Kidney (tissue), 14 donors: ENCODE results near the gene CDADC1. TPM values are rescaled to one million over a fixed set of nuclear protein-coding genes. Genes with fewer than 3 reads are reported as not detected.

Source experiments
- DNase-seq, 5 donors: peaks; one replicate each; pipeline ENCODE4 v3.0.0-alpha.2; 2013 to 2020
- FAIRE-seq: peaks from 2 replicates; lab custom pipeline; 2012; peaks lifted over from hg19 to GRCh38; lab: Jason Lieb, UNC
- H3K27ac ChIP-seq, 2 donors: one replicate each; pipeline ENCODE4 v1.7.0; 2013; ENCODE audit warnings: low read depth in 2 of 2, low read length in 2 of 2, inconsistent platforms in 1 of 2
- H3K27me3 ChIP-seq: one replicate; pipeline ENCODE4 v1.7.1; 2013; ENCODE audit warnings: low read length, inconsistent platforms; ENCODE audit not compliant: control insufficient read depth, insufficient read depth
- H3K36me3 ChIP-seq, 3 donors: one replicate each; pipeline versions ENCODE4 v1.7.0 to v1.7.1; 2013; ENCODE audit warnings: low read length in 3 of 3, control low read depth in 1 of 3, inconsistent platforms in 1 of 3; ENCODE audit not compliant: insufficient read depth in 3 of 3, control insufficient read depth in 2 of 3
- H3K4me1 ChIP-seq, 3 donors: one replicate each; pipeline versions ENCODE4 v1.7.0 to v1.7.1; 2013; ENCODE audit warnings: low read length in 3 of 3, inconsistent platforms in 1 of 3, low read depth in 1 of 3; ENCODE audit not compliant: control insufficient read depth in 2 of 3, insufficient read depth in 2 of 3
- H3K4me3 ChIP-seq, 3 donors: one replicate each; pipeline versions ENCODE4 v1.7.0 to v1.8.1; 2013; ENCODE audit warnings: low read length in 3 of 3, control low read depth in 1 of 3, inconsistent platforms in 1 of 3
- H3K9ac ChIP-seq, 3 donors: one replicate each; pipeline versions ENCODE4 v1.7.0 to v1.7.1; 2013; ENCODE audit warnings: low read length in 3 of 3, control low read depth in 1 of 3, inconsistent platforms in 1 of 3
- H3K9me3 ChIP-seq, 3 donors: one replicate each; pipeline versions ENCODE4 v1.7.0 to v1.7.1; 2013; ENCODE audit warnings: low read length in 3 of 3, control low read depth in 1 of 3, inconsistent platforms in 1 of 3; ENCODE audit not compliant: control insufficient read depth in 2 of 3, insufficient read depth in 1 of 3
- CTCF ChIP-seq: IDR thresholded peaks from 3 replicates; pipeline ENCODE4 v1.5.1; 2012; ENCODE audit warnings: mild to moderate bottlenecking, moderate library complexity, borderline replicate concordance; ENCODE audit not compliant: insufficient read depth; ENCODE audit errors: extremely low read depth
- intact Hi-C: fragments of 100-400 bp; cut with DNase I; formaldehyde crosslinking; loops from one replicate; pipeline ENCODE4 v1.11.1; 2022
- polyA plus RNA-seq: library from polyadenylated mRNA; stranded (reverse); fragments of 350-450 nt; fragmentation: Illumina TruSeq; extraction: RNeasy Lipid Tissue Mini Kit (QIAGEN cat#74804); gene quantifications from one replicate; pipeline ENCODE4 v1.2.3, GENCODE V29; 2014; ENCODE audit warnings: low read depth, low replicate concordance; ENCODE audit not compliant: insufficient read depth
- total RNA-seq: library from RNA; stranded (reverse); fragmentation: NEBNext Ultra II Directional; extraction: Animal tissue kit (Norgen Biotek cat#: 25700); gene quantifications from one replicate; pipeline ENCODE4 v1.2.1, GENCODE V29; 2021
- donor health status: control.
- donor health status: control.
- donor health status: control.
- donor health status: control.
- donor health status: control.
- donor health status: DM: yes; HTN: yes; CAD: no.
- donor health status: Normal renal cell carcinoma (clear cell type).

Gene CDADC1
- total and polyA plus RNA-seq, 2 donors from 2014 or later, result 8.3 to 12.2 TPM

DNA sequence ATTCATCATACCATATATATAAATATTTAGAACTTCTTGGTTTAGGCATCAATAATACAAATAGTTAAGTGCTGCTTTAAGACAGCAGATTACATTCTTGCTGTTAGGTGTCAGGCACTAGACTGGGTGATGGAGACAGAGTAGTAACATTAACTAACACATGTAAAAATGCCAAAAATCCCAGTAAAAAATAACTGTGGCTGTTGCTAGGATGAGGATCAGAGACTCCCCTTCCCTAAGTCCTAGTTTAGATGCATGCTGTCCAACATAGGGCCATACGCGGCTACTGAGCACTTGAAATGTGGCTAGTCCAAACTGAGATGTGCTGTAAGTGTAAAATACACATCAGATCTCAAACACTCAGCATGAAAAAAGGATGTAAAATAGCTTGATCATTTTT is 94.7 kb downstream of the CDADC1 start:
- Histone ChIP-seq H3K27ac (no peak overlapping the region), H3K36me3 (no peaks in the 10 kb centered on the region), H3K9me3 (no peaks in the 10 kb centered on the region), H3K4me3 (no peak overlapping the region), H3K4me1 (no peaks in the 10 kb centered on the region), H3K27me3 (no peaks in the 10 kb centered on the region), H3K9ac (no peak overlapping the region)
- FAIRE-seq (no peak), DNase-seq (no peak)
- no peak for TF ChIP-seq CTCF
- intact Hi-C loops, result no loop called here

Other genes starting within 250 kb of the CDADC1 start
- 0.28 TPM for gene MLNR, start 27.6 kb upstream of the CDADC1 start, total RNA-seq
- gene MLNR, start 27.6 kb upstream of the CDADC1 start, polyA plus RNA-seq, result not detected
- 16.0 TPM for gene CAB39L, start 196.1 kb downstream of the CDADC1 start, total RNA-seq
- gene CAB39L, start 196.1 kb downstream of the CDADC1 start, polyA plus RNA-seq, result 11.0 TPM
- 15.1 TPM for gene SETDB2, start 196.3 kb downstream of the CDADC1 start, total RNA-seq
- gene SETDB2, start 196.3 kb downstream of the CDADC1 start, polyA plus RNA-seq, result 5.7 TPM
- 57.0 TPM for gene PHF11, start 248.0 kb downstream of the CDADC1 start, total RNA-seq
- 50.3 TPM for gene PHF11, start 248.0 kb downstream of the CDADC1 start, polyA plus RNA-seq